ENCODE results near the gene PPP2CA.
"Not testable (repeated sequence)": the region's sequence is repeated elsewhere in the genome, so short reads cannot be mapped to it uniquely, and the experiment has no call there.

Gene PPP2CA

DNA sequence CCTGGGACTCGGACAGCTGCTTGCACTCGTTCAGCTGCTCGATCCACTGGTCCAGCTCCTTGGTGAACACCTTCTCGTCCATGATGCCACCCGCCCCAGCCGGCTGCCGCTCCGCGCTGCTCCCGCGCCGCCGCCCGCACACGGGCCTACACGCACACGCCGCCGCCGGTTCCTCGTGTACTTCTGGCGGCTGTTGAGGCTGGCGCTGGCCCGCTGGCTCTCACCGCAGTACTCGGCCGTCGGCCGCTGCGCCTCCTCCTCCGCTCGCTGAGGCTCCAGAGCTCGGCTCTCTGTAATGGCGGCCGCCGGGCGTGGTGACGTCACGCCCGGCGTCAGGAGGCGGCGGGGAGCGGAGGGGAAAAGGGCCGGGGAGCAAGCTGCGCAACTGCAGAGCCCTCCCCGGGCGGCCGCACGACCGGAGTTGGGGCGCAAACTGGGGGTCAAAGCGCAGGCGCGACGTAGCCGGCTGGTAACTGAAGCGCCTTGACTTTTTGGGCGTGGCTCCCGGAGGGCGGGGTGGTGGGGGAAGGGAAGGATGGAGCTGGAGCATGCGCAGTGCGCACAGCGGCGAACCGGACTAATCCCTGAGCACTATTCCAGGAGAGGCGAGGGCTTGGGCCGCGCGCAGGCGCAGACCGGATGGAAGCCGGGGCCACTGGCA, at the start of gene PPP2CA:
TSS of gene PPP2CA (minus strand) at position 294 of the 661 bp plus-strand sequence. CDS start at position 82, 212 bp downstream.
- DNase-seq: peak; percentile 99 to 100

DNA sequence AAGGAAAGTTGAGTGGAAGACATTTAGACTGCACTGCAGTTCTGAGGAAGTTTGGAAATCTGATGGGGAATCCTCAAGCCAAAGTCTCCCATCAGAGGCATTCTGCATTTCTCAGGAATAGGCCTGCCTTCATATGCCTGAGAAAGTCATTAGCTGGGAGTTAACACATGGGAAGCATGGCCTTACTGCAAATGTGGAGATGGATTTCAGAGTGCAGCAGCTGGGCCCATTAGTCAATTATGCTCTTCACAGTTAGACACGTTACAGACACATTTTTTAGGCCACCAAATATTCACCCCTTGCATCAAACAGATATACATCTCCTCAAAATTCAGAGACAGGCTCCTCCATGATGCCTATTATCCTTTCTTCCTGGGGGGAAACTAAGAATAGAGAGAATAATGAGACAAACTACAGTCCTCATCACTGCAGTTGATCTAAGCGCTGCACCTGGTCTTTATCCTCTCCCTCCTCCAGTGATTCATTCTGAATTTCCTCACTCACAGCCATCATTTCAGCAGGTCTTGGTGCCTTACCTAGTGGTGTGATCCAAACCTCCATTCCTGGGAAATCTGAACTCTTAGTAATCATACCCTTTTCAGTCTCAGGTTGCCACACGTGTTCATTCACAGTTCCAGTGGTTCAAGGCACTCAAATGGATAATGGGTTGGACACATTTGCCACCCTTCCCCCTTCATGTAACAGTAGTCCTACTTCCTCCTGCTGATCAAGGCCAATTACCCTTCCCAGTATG, 47.9 kb upstream of the PPP2CA start:
- no peak for DNase-seq

DNA sequence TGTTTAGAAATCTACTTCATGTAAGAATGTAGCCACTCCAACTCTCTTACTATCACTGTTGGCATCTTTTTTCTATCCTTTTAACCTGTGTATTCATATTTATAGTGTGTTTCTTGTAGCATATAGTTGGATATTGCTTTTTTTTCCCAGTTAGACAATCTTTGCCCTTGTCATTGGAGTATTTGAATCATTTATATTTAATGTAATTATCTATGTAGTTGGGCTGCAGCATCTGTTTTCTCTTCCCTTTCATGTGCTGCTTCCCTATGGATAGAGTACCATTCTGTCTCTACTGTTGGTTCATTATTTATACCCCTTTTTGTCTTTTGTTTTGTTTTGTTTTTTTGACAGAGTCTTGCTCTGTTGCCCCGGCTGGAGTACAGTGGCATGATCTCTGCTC, 45.2 kb upstream of the PPP2CA start:
- no peak for DNase-seq

DNA sequence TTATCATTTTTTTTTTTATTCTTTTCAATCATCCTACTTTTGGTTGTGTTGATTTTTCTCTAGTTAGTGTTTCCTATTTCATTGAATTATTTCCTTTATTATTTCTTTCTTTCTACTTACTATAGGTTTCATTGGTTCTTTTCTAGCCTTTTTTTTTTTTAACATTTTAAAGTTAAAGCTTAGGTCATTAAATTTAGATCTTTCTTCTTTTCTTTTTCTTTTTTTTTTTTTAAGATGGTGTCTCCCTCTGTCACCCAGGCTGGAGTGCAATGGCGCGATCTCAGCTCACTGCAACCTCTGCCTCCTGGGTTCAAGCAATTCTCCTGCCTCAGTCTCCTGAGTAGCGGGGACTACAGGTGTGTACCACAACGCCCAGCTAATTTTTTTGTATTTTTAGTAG, 43.0 kb upstream of the PPP2CA start:
- no peak for DNase-seq

DNA sequence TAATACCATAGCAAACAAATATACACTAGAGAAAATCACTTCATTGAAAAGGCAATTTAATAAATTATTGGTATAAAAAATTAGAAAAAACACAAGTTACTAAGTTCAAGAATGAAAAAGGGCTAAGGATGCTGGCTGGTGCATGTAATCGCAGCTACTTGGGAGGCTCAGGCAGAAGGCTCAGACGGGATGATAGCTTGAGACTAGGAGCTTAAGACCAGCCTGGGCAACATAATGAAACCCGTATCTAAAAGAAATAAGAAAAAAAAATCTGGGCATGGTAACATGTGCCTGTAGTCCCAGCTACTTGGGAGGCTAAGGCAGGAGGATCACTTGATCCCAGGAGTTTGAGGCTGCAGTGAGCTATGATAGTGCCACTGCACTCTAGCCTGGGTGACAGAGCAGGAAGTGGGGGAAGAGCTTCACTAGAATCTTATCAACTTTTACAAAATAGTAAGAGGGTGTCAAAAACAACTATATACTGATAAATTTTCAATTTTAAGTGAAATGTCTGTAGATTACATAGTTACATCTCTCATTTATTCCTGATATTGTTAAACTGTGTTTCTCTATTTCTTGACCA, 42.2 kb upstream of the PPP2CA start:
- DNase-seq: no peak

DNA sequence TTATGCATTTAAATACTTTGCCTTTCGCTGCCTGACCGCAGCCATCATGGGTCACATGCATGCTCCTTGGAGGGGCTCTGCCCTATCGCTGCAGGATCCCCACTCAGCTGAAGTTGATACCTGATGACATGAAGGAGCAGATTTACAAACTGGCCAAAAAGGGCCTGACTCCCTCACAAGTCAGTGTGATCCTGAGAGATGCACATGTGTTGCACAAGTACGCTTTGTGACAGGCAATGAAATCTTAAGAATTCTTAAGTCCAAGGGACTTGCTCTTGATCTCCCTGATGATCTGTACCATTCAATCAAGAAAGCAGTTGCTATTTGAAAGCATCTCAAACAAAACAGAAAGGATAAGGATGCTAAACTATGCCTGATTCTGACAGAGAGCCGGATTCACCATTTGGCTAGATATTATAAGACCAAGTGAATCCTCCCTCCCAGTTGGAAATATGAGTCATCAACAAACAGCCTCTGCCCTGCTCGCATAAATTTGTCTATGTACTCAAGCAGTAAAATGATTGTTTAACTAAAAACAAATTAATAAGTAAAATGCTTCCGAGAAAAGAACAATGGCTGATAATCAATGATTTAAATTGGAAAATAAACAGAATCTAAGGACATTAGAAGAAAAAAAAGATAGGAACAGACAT, 41.6 kb upstream of the PPP2CA start:
- DNase-seq: no peak

DNA sequence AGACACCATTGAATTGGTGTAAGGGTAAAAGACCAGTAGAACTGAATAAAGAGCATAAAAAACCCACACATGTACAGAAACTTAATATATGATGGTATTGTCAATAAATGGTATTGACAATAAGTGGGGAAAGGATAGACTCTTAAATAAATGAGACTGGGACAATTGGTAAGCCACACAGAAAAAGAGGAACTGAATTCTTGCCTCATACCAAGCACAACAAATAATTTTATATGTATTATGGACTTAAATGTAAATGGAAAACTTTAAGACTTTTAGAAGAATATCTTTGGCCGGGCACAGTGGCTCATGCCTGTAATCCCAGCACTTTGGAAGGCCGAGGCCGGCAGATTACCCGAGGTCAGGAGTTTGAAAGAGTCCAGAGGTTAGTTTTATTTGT, 37.9 kb upstream of the PPP2CA start:
- DNase-seq: no peak

DNA sequence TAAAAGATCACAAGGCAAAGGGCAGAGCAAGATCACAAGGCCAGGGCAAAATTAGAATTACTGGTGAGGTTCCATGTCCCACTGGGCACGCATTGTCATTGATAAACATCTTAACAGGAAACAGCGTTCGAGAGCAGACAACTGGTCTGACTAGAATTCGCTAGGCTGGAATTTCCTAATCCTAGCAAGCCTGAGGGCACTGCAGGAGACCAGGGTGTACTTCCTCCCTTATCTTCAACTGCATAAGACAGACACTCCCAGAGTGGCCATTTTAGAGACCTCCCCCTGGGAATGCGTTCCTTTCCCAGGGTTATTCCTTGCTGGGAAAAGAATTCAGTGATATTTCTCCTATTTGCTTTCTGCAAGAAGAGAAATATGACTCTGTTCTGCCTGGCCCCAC, 36.8 kb upstream of the PPP2CA start:
- not testable (repeated sequence) for DNase-seq

DNA sequence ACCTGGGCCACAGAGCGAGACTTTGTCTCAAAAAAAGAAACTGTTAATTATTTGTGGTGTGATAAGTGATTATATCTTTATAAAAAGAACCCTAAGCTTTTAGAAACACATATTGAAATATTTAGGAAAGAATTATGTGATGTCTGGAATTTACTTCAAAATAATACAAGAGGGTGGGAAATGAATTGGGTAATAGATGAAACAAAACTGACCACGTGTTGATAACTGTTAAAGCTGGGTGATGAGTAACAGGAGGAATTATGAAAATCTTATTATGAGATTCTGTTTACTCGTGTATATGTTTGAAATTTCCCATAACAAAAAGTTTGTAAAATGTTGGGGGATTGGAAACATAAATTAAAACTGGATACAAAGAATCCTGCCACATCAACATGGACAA, 33.0 kb upstream of the PPP2CA start:
- no peak for DNase-seq

DNA sequence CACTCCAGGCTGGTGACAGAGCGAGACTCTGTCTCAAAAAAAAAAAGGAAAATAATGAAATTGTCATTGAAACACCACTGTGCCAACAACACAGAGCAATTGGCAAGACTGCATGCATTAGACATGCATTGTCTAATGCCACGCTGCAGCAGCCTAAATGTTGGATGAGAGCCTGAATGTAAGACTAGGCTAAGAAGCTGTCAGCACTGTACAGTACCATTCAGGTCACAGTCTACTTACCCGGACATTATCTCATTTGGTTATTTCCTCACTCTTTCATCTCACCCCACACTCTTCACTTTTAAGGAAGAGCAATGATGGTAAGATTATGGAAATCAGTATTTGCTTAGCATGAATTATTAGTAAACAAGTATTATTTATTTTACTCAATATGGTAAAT, 31.3 kb upstream of the PPP2CA start:
- DNase-seq: no peak

DNA sequence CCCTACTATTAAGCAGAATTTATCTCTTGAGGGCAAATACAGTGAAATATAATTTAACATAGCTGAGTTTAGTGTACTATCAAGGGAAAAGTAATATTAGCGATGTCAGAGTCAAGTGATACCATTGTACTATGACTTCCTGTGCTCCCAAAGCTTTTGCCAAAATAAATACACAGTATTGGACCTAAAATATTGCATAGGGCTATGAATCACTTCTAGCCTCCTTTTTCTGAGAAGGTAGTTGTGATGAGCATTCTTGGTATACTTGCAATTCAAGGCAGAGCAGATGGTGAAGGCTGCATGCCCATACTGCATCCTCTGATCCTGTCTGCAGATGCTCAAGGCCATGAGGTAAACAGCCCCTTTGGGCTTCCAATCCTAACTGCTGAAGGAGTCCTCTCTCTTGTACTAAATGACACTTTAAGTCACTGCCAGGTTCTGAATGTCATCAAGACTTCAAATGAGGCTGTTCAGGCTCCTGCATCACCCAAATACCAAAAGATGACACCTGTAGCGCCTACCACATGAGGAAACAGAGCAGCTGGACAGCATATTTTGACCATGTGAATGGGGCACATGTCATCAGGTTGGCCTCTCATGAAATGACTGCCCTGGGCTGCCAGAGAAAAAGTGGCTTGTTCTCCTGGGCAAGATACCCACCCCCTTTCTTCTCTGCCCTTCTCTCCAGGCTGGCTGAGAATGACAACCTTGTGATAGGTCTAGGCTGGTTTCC, 29.7 kb upstream of the PPP2CA start:
- DNase-seq: no peak

DNA sequence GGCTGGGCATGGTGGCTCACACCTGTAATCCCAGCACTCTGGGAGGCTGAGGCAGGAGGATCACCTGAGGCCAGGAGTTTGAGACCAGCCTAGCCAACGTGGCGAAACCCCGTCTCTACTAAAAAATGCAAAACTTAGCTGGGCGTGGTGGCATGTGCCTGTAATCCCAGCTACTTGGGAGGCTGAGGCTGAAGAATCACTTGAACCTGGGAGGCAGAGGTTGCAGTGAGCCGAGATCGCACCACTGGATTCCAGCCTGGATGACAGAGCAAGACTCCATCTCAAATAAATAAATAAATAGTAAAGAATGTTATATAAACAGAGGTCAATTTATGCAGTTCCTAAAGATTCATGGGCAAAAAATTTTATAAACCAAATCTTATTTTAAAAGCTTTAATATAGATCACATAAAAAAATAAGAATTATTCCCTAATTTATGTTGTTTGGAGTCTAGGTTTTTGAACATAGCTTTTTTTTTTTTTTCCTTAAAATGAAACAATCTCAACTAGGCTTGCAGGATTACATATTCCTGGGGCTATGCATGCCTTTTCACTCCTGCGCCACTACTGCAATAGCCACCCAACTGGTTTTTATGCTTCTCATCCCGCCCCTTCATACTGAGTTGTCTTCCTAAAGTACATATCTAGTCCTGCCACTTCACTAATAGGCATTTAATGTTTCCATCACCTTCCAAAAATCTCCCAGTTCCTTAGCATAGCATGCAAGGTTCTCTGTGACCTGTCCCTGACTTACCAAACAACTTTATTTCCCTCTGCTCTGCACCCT, 27.7 kb upstream of the PPP2CA start:
- not testable (repeated sequence) for DNase-seq

DNA sequence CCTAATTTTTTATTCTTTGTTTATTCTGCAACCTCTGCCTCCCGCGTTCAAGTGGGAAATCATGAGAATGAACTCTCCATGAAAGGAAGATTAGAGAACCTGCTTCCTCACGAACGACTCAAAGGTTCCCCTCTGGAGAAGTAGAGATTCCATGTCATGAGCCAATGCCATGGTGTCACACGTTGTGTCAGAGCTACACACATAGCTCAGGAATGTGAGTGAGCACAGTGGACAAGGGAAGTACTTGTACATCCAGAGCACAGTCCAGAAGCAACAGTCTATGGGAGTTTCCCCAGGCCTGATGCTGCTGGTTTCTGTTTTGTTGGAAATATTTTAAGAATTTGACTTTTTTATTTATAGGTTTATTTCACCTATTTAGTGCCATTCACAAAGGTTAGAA, 26.8 kb upstream of the PPP2CA start:
- no peak for DNase-seq

DNA sequence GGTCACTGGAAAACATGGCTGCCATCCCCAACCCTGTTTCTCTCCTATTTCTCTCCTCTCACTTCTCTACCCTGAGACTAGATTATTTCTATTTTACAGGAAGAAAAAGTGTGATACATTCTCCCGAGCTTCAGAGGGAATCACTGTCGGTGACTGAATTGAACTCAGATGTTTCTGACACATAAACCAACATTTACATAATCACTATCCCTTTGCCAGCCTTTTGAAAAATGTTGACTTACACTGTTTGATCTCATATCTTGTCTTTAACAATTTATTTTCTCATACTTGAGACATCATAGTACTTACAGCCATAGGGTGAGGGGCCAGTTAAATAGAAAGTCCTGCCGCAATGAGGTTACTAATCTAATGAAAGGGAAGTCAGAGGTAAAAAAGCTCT, 25.1 kb upstream of the PPP2CA start:
- no peak for DNase-seq

DNA sequence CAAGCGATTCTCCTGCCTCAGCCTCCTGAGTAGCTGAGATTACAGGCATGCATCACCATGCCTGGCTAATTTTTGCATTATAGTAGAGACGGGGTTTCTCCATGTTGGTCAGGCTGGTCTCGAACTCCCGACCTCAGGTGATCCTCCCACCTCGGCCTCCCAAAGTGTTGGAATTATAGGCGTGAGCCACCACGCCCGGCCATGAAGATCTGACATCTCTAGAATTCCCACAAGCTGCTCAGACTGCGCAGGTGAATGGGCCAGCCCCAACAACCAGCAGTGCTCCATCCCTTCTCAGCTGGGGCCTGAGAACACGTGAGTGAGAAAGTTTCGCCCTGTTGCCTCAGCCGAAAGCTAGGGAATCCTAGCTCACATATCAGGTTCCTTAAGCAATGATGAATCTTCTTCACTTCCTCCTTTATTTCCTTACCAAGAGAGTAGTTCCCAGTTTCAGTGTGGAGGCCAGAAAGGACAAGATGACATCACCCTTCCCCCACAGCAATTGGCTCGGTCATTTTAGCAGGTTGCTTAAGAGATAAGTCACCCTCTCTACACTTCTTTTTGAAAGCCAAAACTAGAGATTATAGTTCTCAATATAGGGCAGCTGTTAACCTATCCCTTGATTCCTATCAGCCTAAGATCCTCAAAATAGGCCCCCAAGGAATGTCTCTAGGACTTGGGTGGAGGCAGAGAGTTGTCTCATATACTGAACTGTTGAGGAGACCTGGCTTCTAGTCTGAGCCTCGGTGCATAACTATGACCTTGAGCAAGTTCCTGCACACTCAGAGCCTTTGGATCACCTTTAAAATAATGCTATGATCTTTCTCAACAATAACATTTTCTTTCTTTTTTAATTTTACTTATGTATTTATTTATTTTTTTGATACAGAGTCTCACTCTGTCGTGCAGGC, 23.9 kb upstream of the PPP2CA start:
- no peak for DNase-seq

DNA sequence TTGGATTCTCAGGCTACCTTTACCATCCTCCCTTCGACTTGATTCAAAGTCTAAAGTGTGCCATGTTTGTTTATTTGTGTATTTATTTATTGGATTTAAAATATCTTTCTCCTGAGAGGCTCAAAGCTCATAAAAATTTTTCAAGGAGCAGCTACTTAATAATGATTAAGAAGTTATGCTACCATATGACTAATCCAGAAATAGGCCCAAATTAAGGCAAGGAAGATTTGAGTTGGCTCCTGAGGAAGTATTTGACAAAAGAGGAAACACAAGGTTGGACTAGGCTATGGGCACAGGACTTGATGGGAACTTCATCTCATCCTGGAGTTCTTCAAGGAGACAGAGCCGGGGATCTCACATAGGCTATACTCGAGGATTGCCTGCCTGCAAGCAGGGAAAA, 22.4 kb upstream of the PPP2CA start:
- no peak for DNase-seq

DNA sequence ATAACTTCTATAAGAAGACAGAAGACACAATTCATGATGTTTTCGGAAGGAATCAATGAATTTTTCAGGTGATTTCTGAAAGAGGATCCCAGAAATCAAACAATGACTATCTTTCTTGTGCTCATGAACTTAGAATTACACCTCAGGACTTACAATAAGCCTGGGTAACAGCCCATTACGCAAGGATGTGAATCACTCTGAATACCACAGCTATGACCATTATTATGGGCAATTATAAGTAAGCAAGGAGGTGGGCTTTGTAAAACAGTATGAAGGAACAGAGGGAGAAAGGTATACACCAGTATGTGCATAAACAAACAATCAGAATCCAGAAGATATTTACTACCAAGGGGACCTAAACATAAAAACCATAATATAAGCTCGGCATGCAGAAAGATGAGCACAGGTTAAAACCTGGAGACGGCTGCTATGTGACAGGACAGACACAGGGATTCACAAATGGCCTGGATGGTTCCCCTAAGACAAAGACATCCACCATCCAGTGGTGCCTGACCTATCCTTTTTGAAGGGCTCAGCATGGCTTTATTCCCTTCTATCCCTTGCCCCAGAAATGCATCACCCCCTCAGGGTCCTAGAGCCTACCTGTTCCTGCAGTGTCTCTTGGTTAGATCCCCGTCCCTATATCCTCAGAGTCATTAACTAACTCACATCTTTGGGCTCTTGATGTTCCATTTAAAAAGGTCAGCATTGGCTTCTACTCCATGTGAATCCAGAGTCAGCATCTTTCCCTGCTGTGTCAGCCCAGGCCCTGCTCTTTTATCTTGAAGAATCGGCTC, 21.8 kb upstream of the PPP2CA start:
- DNase-seq: no peak

DNA sequence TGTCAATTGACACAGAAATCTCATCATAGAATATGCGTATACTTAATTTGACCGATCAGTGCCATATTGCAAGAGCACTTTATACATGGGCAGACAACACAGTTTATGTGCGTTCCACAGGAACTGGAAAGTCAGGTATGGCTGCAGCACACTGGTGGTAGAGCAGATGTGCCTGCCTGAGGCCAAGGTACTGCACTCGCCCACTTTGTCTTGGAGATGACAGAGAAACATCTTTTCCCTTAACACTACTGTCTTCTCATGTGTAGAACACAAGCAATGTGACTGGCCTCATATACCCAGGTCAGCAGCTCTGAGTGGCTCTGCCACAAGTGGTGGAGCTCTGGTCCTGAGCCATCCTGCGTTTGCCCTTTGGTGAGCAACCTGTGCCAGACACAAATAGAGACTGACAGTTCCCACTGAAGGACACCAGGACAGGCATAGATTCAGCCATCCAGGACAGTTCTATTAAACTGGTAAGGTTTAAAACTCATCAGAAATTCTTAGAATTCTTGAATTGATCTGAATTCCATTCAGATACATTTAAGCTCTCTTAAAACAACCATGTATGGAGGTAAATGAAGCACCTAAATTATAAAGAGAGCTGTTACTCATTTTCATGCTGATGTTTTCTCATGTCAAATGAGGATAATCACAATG, 21.0 kb upstream of the PPP2CA start:
- DNase-seq: no peak

DNA sequence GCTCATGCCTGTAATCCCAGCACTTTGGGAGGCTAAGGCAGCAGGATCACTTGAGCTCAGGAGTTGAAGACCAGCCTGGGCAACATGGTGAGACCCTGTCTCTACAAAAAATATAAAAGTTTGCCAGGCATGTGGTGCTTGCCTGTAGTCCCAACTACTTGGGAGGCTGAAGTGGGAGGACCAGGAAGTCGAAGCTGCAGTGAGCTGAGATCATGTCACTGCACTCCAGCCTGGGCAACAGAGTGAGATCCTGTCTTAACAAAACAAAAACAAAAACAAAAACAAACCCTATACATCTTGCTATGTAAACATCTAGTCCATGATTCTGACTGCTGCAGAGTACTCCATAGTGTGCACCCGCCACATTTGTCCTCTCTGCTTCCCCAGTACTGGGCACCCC, 19.8 kb upstream of the PPP2CA start:
- no peak for DNase-seq
